Stimulated activated CD8-positive, alpha-beta memory T cell treated with anti-CD3 and anti-CD28 coated beads, Interleukin-4, amount 100 ng/mL, for 48 hours (primary cell): ENCODE data around the gene CRABP2.
A peak's percentile ranks its signal among the peaks of the same experiment; 100 is the strongest.

Experiments used
- DNase-seq: peaks from one replicate; pipeline ENCODE4 v3.0.0-alpha.2; 2020

Gene CRABP2

DNA sequence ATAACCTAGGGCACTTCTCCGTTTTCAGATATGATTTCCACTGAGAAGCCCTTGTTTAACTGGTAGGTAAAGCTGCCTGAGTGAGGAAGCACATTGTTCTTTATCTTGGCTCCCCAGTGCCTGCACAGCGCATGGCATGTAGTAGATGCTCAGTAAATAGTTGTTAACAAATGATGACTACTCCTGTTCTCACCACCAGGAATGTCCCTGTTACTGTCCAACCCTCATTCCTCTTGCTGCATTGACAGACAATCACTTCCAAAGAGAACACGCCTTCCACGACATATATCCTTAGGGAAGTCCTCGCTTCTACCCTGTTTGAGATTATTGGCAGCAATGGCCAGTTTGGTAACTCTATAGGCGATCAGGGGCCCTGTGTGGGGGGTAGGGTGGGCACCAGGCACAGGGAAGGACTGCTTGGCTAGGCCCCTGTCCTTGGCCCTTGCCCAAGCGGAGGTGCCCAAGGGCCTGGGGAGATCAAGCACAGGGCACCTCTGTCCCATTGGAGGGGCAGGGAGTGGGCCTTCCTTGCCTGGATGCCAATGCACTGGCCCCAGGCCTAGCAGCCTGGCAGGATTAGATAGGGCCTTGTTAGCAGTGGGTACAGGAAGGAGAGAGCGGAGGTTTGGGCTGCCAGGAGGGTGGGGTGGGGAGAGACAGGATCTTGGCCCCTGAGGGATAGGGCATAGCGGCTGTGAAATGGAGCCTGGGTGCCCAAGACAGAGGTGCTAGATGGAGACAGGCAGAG, 38.3 kb downstream of the CRABP2 start:
- no peak for DNase-seq

DNA sequence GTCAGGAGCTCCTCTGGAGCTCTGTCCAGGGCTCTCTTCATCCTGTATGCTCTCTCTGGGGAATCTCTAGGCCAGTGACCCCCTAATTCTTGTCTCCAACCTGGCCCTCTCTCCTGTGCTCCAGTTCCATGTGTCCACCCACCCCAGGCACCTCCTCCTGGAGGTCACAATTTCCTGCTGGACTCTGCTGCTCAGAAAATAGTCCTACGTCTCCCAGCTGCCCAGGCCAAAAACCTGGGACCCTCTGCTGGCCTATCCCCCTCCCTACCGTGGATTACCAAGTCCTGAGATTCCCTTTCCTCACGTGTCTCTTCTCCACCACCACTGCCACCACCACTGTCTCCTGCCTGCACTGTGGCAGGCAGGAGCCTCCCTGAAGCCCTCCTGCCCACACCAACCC, 39.8 kb downstream of the CRABP2 start:
- no peak for DNase-seq

DNA sequence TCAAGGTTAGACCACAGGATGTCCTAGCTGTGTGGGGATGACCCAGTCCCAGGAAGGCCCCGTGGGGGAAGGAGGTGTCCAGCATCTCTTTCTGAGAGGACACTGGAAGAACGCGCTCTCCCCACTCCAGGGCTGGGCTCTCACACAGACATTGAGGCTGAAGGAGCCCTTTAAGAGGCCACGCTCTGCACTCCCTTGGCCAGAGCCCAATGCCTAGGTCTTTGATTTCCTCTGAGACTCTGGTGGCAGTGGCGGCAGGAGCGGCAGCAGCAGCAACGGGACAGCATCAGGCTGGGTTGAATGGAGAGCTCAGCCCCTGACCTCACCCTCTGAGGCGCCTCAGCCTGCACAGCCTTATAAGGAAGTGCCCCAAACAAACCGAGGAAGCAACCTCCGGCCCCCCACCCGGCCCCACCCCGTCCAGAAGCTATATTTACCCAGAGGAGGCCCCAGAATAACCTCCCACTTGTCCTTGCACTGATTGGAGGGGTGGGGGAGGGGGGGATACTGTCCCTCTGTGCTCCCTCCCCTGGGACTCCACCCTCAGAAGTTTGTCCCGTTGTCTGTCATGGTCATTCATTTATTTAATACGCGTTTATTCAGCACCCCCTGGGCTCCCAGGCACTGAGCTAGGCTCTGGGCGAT, 40.5 kb downstream of the CRABP2 start:
- DNase-seq, result no peak

DNA sequence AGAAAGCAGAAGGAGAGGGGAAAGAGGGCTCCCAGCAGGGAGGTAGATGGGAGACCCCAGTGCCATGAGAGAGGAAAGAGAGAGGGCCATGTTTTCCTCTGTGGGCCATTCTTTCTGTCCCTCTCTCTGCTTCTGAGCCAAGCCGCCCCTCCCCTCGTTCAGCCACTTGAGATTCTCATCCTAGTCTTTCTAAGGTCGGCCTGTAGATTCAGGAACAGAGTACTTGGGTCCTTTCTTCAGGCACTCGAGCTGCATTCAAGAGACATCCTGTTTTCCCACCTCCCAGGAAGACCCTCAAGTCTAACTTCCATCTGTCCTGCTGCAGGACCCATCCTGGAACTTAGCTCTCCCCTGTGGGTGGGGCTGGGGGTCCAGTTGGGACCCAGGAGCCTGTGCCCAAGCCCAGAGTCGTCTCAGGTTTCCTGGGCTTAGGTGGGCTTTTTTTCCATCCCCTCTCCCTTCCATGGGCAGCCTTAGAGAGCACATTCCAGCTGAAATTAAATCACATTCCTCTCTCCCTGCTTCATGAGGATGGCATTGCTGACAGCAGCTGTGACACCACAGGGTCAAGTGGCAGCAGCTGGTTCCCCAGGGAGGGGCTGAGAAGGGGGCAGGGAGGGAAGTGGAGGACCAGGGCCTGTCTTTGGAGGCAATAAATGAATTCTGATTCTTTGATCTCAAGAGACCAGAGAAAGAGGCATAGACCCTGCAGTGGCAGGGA, 41.2 kb downstream of the CRABP2 start:
- no peak for DNase-seq

DNA sequence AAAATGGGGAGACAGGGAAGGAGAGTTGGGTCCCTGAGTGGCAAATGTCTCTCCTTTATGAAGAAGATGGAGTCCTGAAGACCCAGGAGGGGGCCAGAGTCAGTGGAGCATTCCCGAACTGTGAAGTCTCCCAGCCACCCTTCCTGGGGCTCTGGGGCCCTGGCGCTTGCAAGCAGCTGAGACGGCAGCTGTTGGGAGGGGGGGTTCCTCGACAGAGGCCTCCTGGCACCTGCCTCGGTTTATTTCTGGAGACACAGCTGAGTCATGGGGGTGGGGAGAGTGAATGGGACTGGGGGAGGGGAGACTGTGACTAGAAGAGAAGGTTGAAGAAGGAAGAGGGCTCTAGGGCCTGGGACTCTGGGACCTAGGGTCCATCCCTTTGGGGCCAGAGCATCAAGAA, 42.2 kb downstream of the CRABP2 start:
- no peak for DNase-seq

DNA sequence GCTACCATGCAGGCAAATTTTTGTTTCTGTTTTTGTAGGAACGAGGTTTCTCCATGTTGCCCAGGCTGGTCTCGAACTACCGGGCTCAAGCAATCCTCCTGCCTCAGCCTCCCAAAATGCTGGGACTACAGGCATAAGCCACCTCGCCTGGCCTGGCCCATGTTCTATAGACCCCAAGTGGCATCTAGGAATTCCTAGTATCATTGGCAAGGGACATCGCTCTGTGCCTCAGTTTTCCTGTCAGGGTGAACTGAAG, 42.7 kb downstream of the CRABP2 start:
- DNase-seq, result no peak

DNA sequence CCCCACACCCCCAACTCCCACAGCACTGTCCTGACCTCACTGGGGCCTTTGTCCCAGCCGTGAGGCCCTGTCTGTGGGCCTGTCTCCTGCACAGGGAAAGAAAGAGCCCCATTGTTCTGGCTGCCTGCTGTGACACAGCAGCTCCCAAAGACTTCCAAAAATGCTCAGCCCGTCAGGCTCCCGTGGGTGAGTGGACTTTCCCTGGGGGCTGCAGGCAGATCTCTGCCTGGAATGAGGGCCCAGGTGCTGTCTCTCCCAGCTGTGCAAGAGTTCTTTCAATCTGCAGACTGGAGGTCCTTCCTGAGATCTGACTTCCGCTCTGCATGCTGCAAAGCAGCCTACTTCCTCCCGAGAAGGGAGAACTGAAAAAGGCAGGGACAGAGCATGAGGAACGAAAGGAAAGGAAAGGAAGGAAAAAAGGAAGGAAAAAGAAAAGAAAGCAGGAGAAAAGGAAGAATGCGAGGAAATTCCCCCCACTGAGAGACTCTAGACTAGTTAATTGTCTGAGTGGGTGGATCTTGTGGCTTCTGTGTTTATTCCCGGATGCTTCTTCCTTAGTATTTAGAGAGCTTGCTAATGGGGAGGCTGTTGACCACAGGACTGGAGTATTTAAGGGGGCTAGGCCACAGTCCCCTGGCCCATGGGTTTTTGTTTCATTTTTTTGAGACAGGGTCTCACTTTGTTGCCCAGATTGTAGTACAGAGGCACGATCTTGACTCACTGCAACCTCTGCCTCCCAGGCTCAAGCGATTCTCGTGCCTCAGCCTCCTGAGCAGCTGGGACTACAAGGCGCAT, 43.2 kb downstream of the CRABP2 start:
- DNase-seq, result no peak

DNA sequence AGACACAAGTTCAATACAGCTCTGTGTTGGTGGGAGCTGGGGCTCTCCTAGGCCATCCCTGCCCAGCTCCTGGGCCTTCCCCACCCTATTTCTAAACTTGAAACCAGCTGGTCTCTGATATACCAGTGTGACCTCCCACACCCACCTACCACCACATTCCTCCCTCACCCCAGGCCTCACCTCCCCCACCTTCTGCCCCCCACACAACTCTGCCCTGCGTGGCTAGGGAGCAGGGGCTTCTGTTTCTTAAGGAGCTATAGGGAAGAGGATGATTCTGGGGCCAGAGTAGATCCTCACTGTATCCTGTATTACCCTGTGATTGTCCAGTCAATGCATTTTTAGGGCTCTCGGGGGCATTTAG, 44.7 kb downstream of the CRABP2 start:
- DNase-seq, result no peak

DNA sequence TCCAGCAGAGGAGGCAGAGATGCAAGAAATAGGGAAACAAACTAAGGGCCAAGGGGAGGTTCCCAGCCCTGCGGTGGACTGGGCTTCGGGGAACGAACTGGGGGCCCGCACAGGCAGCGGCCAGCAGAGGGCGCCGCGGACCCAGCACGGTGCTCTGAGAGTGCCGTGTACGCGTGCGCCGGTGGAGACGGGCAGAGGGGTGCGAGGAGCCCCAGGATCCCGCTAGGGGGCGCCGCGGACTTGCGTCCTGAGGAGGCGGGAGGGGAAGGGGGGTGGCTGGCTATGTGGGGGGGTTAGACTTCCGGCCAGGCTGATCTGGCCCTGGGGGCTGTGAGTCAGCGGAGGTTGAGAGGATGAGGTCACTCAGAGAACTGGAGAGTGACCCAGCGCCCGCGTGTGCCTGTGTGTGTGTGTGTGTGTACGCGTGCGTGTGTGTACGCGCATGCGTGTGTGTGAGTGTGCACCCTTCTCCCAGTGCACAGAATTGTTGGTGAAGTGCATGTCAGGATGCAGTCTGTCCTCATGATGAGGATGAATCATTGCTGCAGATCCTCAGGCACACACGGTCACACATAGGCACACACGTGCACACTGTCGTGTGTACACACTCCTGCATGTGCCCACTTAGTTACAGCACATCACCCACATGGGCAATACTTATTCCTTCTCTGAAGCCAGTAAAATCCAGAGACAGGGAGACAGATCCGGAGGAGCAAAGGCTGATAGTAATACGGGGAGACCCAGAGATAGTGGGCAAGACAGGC, 45.2 kb downstream of the CRABP2 start:
- peak; percentile 98 for DNase-seq

DNA sequence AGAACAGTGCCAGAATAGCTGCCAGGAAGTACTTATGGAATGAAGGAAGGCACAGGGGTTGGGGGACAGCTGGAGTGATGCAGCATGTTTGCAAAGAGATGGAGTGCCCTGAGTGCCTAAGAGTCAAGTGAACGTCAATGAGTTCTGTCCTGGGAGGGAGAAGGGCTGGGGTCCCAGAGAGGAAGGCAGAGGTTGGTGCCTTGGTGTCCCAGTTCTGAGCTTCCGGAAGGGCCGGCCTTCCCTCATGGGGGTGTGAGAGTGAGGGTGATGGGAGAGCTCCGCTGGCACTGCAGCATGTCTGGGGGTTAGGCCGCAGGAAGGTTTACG, 45.8 kb downstream of the CRABP2 start:
- DNase-seq, result no peak

DNA sequence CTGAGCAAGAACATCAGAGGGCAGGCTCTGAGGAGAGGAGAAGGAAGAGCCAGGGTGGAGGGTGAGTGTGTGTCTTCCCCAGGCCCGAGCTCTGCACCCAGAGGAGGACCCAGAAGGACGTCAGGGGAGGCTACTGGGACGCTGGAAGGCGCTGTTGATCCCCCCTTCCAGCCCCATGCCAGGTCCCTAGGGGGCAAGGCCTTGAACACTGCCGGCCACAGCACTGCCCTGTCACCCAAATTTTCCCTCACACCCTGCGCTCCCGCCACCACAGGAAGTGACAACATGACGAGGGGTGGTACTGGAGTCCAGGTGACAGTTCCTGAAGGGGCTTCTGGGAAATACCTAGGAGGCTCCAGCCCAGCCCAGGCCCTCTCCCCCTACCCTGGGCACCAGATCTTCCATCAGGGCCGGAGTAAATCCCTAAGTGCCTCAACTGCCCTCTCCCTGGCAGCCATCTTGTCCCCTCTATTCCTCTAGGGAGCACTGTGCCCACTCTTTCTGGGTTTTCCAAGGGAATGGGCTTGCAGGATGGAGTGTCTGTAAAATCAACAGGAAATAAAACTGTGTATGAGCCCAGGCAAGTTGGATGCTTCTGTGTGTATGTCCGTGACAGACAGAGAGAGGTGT, 46.3 kb downstream of the CRABP2 start:
- no peak for DNase-seq

DNA sequence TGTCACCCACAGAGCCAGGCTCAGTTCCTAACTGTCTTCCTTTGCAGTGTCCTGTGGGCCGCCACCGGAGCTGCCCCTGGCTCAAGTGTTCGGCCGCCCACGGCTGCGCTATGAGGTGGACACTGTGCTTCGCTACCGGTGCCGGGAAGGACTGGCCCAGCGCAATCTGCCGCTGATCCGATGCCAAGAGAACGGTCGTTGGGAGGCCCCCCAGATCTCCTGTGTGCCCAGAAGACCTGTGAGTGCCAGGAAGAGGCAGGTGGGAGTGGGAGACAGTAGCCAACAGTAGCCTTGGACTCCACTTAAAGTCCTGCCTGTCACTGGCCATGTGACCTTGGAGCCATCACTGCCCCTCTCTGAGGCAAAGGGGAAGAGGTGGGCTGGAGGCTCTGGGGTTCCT, 46.9 kb downstream of the CRABP2 start:
- no peak for DNase-seq

DNA sequence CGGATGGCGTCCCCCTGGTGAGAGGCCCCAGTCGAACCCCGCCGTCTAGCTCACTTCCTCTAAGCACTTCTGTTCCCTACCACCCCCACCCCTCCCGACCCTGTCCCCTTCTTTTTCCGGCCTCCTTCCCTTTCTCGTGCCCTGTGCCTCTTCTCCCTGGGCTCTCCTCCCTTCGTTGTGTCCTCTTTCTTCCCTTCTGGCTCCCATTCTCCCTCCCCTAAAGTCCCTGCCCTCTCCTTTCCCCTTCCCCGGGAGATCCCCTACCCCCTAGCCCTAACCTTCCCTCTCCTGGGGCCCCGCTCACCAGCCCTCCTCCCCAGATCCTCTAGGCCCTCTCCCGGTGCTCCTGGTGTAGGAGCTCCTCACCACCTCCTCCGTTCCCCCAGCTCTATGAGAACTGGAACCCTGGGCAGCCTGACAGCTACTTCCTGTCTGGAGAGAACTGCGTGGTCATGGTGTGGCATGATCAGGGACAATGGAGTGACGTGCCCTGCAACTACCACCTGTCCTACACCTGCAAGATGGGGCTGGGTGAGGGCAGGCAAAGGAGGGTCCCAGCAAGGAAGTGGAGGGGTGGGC, 47.6 kb downstream of the CRABP2 start:
- no peak for DNase-seq

DNA sequence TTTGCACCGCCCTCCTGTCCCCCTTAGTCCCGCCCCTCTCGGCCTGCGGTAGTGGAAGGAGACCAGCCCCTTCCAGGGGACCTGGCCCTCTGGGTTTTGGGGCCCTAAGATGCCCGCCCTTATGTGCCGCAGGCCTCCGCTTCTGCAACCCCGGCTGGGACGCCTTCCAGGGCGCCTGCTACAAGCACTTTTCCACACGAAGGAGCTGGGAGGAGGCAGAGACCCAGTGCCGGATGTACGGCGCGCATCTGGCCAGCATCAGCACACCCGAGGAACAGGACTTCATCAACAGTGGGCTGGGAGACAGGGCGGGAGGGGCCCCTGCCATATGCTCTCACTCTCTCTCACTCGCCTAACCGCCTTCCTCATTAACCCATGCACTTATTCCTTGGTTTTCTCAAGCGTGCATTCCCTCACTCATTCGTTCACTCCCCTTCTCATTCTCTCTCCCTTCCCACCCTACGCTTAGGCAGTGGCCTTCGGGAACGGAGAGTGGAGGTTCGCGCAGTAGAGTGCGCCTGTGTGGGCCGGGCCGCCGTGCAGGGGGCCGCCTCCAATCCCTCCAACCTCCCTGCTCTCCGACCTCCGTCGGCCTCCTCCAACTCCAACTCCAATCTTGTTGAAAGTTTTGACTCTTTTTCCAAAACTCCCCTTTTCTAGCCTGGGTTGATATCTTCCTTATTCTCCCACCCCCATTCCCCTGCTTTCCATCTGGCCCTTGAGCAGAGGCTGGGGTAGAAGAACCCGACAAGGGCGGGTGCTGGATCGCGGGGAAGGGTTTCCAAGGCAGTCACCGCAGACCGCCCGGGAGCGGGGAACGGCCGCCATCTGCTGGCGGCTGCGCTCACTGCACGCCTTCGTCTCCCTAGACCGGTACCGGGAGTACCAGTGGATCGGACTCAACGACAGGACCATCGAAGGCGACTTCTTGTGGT, 48.3 kb downstream of the CRABP2 start:
- DNase-seq, result peak; percentile 89

DNA sequence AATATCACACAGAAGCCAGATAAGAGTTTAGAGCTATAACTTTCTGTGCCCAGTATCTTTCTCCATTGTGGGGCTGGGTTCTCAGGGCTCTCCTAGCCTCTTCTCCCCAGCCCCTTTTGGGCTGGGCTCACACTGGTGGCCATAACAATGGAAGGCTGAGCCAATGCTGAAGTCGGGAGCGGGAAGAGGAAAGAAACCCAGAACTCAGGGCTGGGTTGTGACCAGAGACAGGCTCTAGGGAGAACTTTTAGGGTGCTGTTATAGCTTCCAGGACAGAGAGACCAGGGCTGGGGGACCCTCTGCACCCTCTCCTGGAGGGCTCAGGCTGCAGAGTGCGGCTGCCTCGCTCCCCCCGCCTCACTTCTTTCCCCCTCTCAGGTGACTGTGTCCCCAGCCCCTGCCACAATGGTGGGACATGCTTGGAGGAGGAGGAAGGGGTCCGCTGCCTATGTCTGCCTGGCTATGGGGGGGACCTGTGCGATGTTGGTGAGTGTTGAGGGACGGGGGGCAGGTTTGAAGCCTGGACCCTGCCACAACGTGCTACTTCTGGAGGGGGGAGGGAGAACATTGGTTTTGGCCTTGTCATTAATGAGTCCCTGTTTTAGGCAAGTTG, 49.4 kb downstream of the CRABP2 start:
- no peak for DNase-seq

DNA sequence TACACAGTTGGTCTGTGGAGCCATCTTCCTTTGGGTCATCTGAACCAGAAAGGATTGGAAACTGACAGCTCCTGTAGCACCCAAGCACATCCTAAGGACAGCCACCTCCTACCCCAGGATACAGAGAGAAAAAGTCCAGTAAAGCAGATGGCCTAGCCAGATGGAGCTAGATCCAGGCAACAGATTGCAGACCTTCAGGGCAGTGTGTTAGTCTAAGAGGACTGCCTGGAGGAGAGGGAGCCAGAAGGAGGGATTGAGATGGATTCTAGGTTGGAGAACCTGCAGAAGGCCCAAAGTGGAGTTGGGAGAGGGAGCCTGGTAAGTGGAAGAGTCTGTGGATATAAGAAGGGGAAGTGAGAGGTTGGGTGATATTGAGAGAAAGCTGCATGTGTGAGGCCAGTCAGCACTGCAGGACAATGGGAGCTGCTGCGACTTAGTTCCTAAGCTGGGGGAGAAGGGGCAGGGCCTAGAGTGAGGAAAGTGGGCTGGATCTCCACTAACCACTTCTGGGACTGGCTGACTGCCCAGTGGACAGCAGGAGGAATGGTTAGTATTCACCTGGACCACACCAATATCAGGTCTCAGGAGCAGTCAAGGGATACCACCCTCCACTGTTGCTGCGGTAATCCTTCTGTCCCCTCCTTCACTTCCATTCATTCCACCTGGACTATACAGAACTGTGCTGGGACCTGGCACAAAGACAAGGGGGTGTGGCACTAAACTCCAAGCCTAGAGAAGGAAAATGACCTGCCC, 50.1 kb downstream of the CRABP2 start:
- no peak for DNase-seq

DNA sequence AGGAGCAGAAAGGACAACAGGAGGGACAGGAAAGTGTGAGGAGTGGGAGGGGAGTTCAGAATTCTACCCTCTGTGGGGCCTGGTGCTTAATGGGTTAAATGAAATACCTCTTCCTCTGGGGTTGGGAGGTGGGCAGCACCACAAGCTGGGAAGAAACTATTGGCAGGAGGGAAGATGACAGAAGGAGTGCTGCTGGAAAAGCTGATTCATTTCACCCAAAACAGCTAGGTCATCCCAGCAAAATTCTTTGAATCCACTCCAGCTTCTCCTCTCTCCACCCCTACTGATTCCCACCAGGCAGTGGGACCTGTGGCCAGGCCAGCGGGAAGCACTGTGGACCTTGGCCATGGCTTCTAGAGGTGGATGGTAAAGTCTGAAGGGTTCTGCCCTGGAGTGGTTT, 50.7 kb downstream of the CRABP2 start:
- DNase-seq, result no peak

DNA sequence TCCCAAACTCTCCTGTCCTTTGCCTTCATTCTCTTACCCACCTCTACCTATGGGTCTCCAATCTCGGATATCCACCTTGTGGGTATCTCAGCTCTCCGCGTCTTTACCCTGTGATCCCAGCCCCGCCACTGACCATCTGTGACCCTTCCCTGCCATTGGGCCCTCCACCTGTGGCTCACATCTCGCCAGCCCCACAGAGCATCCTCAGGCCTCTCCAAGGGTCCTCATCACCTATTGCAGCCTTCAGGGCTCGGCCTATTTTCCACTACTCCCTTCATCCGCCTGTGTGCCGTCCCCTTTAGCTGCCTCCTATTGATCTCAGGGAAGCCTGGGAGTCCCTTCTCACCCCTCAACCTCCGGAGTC, 52.4 kb downstream of the CRABP2 start:
- no peak for DNase-seq

DNA sequence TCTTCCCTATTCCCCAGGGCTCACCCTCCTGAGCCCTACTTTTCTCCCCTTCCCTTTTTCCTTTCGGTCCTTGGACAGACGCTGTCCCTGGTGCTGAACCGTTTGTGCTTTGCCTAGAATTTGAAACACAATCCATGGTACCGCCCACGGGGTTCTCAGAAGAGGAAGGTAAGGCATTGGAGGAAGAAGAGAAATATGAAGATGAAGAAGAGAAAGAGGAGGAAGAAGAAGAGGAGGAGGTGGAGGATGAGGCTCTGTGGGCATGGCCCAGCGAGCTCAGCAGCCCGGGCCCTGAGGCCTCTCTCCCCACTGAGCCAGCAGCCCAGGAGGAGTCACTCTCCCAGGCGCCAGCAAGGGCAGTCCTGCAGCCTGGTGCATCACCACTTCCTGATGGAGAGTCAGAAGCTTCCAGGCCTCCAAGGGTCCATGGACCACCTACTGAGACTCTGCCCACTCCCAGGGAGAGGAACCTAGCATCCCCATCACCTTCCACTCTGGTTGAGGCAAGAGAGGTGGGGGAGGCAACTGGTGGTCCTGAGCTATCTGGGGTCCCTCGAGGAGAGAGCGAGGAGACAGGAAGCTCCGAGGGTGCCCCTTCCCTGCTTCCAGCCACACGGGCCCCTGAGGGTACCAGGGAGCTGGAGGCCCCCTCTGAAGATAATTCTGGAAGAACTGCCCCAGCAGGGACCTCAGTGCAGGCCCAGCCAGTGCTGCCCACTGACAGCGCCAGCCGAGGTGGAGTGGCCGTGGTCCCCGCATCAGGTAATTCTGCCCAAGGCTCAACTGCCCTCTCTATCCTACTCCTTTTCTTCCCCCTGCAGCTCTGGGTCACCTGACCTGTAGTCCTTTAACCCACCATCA, 53.0 kb downstream of the CRABP2 start:
- DNase-seq, result peak; percentile 57
